AG10803 (cell line): ENCODE results near the gene DMKN.

Source experiments
- DNase-seq: peaks from one replicate; pipeline ENCODE4 v3.0.0; 2010; ENCODE audit warnings: low read depth
- H3K4me3 ChIP-seq: 2 replicates; pipeline ENCODE4 v1.5.1; 2011; ENCODE audit warnings: mild to moderate bottlenecking, low read length, control low read depth
- TF ChIP-seq, protein P1 (sequence below): conservative IDR thresholded peaks from 2 replicates; pipeline ENCODE4 v1.5.1; 2011; ENCODE audit warnings: mild to moderate bottlenecking, low read length, control low read depth, inconsistent platforms

Gene DMKN

GRCh38 chr19:35497406-35497805 is 16.0 kb downstream of the DMKN start:
- no peak overlapping the region for H3K4me3 ChIP-seq
- TF ChIP-seq, protein P1, sequence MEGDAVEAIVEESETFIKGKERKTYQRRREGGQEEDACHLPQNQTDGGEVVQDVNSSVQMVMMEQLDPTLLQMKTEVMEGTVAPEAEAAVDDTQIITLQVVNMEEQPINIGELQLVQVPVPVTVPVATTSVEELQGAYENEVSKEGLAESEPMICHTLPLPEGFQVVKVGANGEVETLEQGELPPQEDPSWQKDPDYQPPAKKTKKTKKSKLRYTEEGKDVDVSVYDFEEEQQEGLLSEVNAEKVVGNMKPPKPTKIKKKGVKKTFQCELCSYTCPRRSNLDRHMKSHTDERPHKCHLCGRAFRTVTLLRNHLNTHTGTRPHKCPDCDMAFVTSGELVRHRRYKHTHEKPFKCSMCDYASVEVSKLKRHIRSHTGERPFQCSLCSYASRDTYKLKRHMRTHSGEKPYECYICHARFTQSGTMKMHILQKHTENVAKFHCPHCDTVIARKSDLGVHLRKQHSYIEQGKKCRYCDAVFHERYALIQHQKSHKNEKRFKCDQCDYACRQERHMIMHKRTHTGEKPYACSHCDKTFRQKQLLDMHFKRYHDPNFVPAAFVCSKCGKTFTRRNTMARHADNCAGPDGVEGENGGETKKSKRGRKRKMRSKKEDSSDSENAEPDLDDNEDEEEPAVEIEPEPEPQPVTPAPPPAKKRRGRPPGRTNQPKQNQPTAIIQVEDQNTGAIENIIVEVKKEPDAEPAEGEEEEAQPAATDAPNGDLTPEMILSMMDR = no peak
- no peak for DNase-seq

DNA sequence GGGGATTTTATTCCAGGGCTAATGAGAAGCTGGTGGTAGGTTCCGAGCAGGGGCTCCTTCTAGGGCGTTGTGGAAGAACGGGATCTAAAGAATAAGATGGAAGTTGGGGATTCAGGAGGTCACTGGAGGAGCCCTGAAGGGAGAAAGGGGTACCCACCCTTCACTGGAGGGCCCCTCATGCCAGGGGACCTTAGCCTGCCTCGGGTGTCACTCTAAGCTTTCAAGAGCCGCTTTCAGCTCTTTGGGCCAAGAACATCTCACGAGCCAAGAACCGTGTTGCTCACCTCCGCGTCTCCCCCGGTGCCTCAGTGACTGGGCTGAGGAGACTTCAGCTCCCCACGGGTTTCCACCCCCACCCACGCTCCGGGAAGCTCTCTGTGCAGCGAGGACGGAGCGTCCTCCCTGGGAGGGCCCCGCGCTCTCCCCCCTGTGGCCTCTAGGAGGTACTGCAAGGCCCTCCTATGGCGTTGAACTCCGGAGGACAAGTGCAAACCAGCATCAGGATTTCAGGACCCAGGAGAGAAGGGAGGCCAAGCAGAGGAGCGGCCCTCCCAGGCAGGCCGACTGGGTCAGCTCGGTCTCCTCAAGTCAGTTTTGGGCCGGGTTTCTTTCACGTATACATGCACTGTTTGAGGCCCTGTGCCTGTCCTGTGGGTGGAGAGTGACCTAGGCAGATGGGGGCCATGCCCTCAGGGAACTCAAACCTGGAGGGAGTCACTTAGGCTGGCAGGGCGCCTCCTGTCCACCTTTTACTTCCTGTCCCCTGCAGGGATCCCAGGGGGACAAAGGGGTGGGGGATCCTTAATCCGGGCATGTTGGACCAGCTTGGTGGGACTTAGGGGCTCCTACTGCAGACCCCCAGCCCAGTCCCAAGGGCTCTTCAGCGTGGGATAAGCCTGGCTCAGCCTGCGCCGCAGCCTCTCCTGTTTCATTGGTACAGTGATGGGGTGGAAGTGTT is 18.1 kb downstream of the DMKN start:
- H3K4me3 ChIP-seq = no peak overlapping the region; the same call in 1 of the 2 replicates
- TF ChIP-seq, protein P1 = peak; percentile 93
- peak; percentile 60 for DNase-seq

- no peak for DNase-seq
- TF ChIP-seq, protein P1 = no peak
These were observed 19.5 kb downstream of the DMKN start for GRCh38 chr19:35493971-35494370.

DNA sequence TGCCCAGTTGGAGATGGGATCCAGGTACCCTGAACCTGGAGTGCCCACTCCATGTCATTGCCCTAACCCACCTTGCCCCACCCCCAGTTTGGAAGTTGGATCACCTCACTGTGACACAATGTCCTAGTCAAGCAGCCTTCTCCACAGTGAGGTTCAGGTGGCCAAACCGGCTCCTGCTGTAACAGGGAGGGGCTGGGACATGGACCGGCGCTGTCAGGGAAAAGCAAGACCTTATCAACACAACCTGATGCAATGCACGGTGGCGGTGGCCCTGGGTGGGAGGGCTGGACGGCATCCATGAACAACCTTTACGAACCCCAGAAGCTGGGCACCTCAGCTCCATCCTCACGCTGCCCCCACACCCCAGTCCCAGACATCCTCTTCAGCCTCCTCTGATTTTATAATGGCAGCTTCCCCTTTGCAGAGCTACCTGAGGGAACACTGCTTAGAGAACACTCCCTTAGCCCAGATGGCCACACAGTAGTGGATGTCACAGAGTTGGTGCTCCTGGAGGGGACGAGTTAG is 21.6 kb downstream of the DMKN start:
- H3K4me3 ChIP-seq = no peak overlapping the region
- TF ChIP-seq, protein P1 = no peak

More at GRCh38 chr19:35493971-35494370, 19.5 kb downstream of the DMKN start:
- H3K4me3 ChIP-seq = no peak overlapping the region

DNA sequence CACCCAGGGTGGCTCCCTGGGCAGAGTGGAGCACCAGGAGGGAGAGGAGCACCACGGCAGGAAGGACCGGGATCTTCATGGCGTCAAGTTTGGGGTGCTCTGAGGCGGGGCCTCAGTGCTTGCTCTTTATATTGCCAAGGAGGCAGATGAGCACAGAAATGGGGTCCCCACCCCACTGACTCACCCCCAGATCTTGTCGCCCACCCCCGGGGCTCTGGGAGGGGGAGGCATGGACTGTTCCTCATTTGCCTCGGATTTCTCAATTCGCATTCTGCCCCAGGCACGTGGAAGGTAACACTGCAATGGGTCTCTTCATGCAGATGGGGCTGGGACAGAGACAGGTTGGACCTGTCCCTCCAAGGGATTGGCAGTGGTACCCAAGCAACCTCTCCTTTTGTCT is 23.1 kb downstream of the DMKN start, which contains the start of gene KRTDAP:
TSS of gene KRTDAP (minus strand) at position 101 of the 400 bp plus-strand sequence. CDS start at position 79, 22 bp downstream.
- DNase-seq = no peak
- TF ChIP-seq, protein P1 = no peak
- no peak within 1 kb of the TSS for H3K4me3 ChIP-seq

More for the DNA sequence above, 21.6 kb downstream of the DMKN start:
- no peak for DNase-seq

DNA sequence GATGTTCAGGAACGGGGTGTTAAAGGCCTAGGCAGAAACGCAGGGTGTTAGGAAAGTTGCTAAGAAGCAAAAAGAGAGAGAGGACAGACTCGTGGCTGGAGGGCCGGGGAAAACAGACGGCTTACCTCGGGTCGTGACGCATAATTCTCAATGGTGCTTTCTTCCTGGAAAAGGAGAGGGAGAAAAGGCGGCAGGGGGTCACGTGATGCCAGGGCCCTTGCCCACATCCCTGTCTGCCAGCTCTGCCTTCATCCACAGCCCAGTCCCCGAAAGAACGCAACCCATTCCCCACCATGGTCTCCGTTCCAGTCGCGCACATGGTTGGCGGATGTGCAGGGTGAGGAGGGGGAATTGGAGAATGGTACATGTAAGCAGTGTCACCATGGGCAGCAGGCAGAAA is 24.8 kb downstream of the DMKN start:
- TF ChIP-seq, protein P1 = no peak

More for the DNA sequence above, 24.8 kb downstream of the DMKN start:
- H3K4me3 ChIP-seq = no peak overlapping the region
- DNase-seq = no peak
